Measurements from ENCODE around the gene F8A2.
A peak's percentile ranks its signal among the peaks of the same experiment; 100 is the strongest.
"Not testable (repeated sequence)": the region's sequence is repeated elsewhere in the genome, so short reads cannot be mapped to it uniquely, and the experiment has no call there.

Gene F8A2

DNA sequence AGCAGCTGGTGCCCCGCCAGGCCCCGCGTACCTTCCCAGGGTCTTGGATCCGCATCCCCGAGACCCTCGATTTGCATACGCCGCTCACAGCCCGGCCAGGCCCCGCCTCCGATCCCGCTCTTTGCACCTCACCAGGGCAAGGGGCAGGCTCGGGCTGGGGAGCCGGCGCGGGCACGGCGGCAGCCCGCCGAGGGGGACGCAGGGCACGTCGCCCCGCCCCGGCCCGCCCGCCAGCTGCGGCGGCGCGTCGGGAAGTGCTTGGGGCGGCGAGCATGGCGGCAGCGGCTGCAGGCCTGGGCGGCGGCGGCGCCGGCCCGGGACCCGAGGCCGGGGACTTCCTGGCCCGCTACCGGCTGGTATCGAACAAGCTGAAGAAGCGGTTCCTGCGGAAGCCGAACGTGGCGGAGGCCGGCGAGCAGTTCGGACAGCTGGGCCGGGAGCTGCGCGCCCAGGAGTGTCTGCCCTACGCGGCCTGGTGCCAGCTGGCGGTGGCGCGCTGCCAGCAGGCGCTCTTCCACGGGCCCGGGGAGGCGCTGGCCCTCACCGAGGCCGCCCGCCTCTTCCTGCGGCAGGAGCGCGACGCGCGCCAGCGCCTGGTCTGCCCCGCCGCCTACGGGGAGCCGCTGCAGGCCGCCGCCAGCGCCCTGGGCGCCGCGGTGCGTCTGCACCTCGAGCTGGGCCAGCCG, at the start of gene F8A2:
Gene F8A2, plus strand, starts transcription at position 253 of the 686 bp plus-strand sequence. Its CDS starts 20 bp downstream, at position 273.
- DNase-seq (ENCODE audit: low read depth) = not testable (repeated sequence)

- DNase-seq (ENCODE audit: low read depth) = no peak
Measured at GRCh38 chrX:155333544-155334100, 48.3 kb upstream of the F8A2 start.

- DNase-seq (ENCODE audit: low read depth) = peak; percentile 23
Measured at GRCh38 chrX:155334486-155335336, 47.2 kb upstream of the F8A2 start, which contains the start of gene CLIC2. CLIC2 (minus strand) TSS chrX:155334614; CDS start chrX:155334427, 187 bp downstream.

DNA sequence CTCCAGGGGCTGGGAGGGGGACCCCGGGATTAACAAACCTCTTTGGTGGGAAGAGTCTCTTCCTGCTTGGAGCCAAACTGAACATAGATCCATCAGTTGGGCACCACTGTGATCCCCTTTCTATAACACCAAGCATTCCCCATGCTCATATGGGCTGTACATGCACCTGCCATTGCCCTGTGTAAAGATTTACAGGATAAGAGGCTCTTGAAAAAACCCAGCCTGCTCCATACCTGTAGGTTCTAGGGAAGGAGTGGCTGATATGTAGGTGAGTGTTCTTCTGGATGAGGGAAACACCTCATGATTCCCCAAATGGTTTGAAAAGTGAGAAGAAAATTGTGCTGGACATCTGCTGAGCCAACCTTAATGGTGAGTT, 46.6 kb upstream of the F8A2 start:
- DNase-seq (ENCODE audit: low read depth) = not testable (repeated sequence)

DNA sequence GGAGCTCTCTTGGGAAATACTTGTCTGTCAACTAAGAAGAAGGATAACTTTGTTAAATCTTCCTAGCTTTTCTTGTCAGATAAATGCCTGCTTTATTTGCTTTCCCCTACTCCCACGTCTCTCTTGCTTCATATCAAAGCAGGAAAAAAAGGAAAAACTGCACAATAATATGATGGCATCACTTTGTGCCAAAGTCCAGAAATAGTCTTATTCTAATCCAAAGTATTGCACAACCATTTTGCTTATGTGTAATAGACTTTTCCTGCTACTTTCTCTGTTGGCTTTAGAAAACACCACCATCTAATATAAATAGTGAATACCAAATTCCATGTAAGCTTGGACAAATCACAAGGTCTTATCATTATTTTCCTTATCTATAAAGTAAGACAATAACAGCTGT, 36.2 kb upstream of the F8A2 start:
- DNase-seq (ENCODE audit: low read depth) = not testable (repeated sequence)

GRCh38 chrX:155349448-155349847, 32.4 kb upstream of the F8A2 start:
- DNase-seq (ENCODE audit: low read depth) = not testable (repeated sequence)

GRCh38 chrX:155363712-155364111, 18.2 kb upstream of the F8A2 start:
- DNase-seq (ENCODE audit: low read depth) = not testable (repeated sequence)

- not testable (repeated sequence) for DNase-seq (ENCODE audit: low read depth)
Measured at GRCh38 chrX:155373777-155374458, 8.0 kb upstream of the F8A2 start.

DNA sequence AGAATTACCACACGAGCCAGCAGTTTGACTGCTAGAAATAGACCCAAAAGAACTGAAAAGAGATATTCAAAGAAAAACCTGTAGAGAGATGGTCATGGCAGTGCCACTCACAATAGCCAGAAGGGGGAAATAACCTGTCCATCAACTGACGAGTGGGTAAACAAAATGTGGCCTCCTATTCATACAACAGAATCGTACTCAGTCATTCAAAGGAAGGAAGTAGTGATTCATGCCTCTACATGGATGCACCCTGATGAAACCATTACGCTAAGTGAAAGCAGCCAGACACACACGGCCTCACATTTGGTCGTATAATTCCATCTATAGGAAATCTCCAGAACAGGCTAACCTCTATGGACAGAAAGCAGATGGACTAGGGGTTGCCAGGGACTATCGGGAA, 2.1 kb upstream of the F8A2 start:
- not testable (repeated sequence) for DNase-seq (ENCODE audit: low read depth)

DNA sequence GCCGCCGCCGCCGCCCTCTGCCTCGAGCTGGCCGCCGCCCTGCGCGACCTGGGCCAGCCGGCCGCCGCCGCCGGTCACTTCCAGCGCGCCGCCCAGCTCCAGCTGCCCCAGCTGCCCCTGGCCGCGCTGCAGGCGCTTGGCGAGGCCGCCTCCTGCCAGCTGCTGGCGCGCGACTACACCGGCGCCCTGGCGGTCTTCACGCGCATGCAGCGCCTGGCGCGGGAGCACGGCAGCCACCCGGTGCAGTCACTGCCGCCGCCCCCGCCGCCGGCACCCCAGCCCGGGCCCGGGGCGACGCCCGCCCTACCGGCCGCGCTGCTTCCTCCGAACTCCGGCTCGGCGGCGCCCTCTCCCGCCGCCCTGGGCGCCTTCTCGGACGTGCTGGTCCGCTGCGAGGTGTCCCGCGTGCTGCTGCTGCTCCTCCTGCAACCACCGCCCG, 653 bp downstream of the F8A2 start:
- DNase-seq (ENCODE audit: low read depth) = not testable (repeated sequence)

GRCh38 chrX:155389634-155390033, 7.7 kb downstream of the F8A2 start:
- DNase-seq (ENCODE audit: low read depth) = no peak

DNA sequence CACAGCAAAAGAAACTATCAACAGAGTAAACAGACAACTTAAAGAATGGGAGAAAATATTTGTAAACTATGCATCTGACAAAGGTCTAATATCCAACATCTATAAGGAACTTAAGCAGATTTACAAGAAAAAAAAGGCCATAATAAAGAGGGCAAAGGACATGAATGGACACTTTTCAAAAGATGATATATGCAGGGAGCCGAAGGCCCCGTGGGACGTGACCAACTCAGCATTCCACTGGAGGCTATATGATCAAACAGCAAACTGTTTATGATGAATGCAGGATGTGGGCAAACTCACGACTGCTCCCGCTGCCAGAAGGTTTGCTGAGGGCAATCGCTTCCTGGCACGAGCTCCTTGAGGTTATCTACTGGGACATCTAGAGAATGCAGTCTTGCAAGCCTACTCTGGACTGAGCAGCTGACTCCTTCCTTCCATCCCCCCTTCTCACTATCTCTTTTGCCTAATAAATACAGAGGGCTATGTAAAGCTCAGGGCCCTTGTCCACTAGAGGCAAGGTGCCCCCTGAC, 12.9 kb downstream of the F8A2 start:
- peak; percentile 20 for DNase-seq (ENCODE audit: low read depth)

DNA sequence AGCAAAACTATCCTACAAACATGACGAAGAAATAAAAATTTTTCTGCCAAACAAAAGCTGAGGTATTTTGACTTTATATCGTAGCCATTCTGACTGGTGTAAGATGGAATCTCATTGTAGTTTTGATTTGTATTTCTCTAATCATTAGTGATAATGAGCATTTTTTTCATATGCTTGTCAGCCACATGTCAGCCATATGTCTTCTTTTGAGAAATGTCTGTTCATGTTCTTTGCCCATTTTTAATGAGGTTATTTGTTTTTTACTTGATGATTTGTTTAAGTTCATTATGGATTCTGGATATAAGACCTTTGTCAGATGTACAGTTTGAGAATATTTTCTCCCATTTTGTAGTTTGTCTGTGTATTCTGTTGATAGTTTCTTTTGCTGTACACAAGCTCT, 24.5 kb downstream of the F8A2 start:
- DNase-seq (ENCODE audit: low read depth) = no peak

- no peak for DNase-seq (ENCODE audit: low read depth)
Measured at GRCh38 chrX:155417769-155418168, 35.9 kb downstream of the F8A2 start.

All from ELR (cell line).